ENCODE results near the gene RILP. TPM values are rescaled to one million over a fixed set of nuclear protein-coding genes. Genes with fewer than 3 reads are reported as not detected.

Gene RILP
- polyA plus RNA-seq, 1 donor (not counting 4 experiments of a cell fraction or from before 2014, with no cell fraction given) = 3.2 TPM

GRCh38 chr17:1650731-1651558 is 1.3 kb upstream of the RILP start:
- peaks cover 33 to 36% of the 10 kb centered on the region in 2 experiments for H3K36me3 ChIP-seq (ENCODE audit: control insufficient read depth in 2 of 2, extremely low read depth in 1 of 2, insufficient read depth in 2 of 2, low read length in 2 of 2)
- H3K4me2 ChIP-seq (ENCODE audit: control insufficient read depth, extremely low read depth, insufficient read depth, low read depth, low read length) = no peak overlapping the region
- DNase-seq (ENCODE audit: low read depth, low spot score) = no peak
- FAIRE-seq = no peak
- H3K27me3 ChIP-seq (ENCODE audit: control insufficient read depth, extremely low read depth, insufficient read depth, low read length) = no peaks in the 10 kb centered on the region
- no peaks in the 10 kb centered on the region for H3K9me3 ChIP-seq (ENCODE audit: control insufficient read depth, low read depth, low read length)
- H3K4me3 ChIP-seq (ENCODE audit: control insufficient read depth in 2 of 3, extremely low read depth in 1 of 3, insufficient read depth in 2 of 3, low read depth in 1 of 3, low read length in 3 of 3) = no peak overlapping the region
- H2AFZ ChIP-seq (ENCODE audit: control insufficient read depth, low read length) = no peak overlapping the region
- H3K27ac ChIP-seq (ENCODE audit: control insufficient read depth, insufficient read depth, low read length) = no peak overlapping the region
- H4K20me1 ChIP-seq (ENCODE audit: control insufficient read depth, extremely low read depth, insufficient read depth, low read length) = peaks cover 2% of the 10 kb centered on the region
- H3K9me1 ChIP-seq (ENCODE audit: control insufficient read depth, extremely low read depth, insufficient read depth, low read length) = no peaks in the 10 kb centered on the region
- dilution Hi-C loops (cut with MboI; ENCODE audit: extremely low pct_ligation_motif_present, low sequenced_read_pairs) = no loop called here
- no peak overlapping the region for H3K9ac ChIP-seq (ENCODE audit: control insufficient read depth, extremely low read depth, insufficient read depth, low read length)
- H3K4me1 ChIP-seq (ENCODE audit: control insufficient read depth, extremely low read depth, insufficient read depth, low read length) = peaks cover 16% of the 10 kb centered on the region
- H3K79me2 ChIP-seq (ENCODE audit: control insufficient read depth, insufficient read depth, low read length) = no peaks in the 10 kb centered on the region
- TF ChIP-seq EZH2 (IDR thresholded peaks at IDR 0.05; ENCODE audit: low read length) (no peak), CTCF (optimal IDR thresholded peaks at IDR 0.05 in 1 of 3, IDR thresholded peaks at IDR 0.05 in 1 of 3, conservative IDR thresholded peaks at IDR 0.05 in 1 of 3; ENCODE audit: extremely low read depth in 1 of 3, insufficient read depth in 2 of 3, low read length in 3 of 3) (no peak)

- Histone ChIP-seq H2AFZ (ENCODE audit: control insufficient read depth, low read length) (peak overlapping the region; percentile 64), H3K27ac (ENCODE audit: control insufficient read depth, insufficient read depth, low read length) (peak overlapping the region; percentile 61), H4K20me1 (ENCODE audit: control insufficient read depth, extremely low read depth, insufficient read depth, low read length) (peaks cover 2% of the 10 kb centered on the region), H3K36me3 (ENCODE audit: control insufficient read depth in 2 of 2, extremely low read depth in 1 of 2, insufficient read depth in 2 of 2, low read length in 2 of 2) (peaks cover 28% of the 10 kb centered on the region in 2 experiments), H3K79me2 (ENCODE audit: control insufficient read depth, insufficient read depth, low read length) (no peaks in the 10 kb centered on the region), H3K27me3 (ENCODE audit: control insufficient read depth, extremely low read depth, insufficient read depth, low read length) (no peaks in the 10 kb centered on the region), H3K4me1 (ENCODE audit: control insufficient read depth, extremely low read depth, insufficient read depth, low read length) (peaks cover 24% of the 10 kb centered on the region), H3K4me3 (ENCODE audit: control insufficient read depth in 2 of 3, extremely low read depth in 1 of 3, insufficient read depth in 2 of 3, low read depth in 1 of 3, low read length in 3 of 3) (peak overlapping the region; percentile 48 to 72 (median 59)), H3K9ac (ENCODE audit: control insufficient read depth, extremely low read depth, insufficient read depth, low read length) (peak overlapping the region; percentile 74), H3K9me1 (ENCODE audit: control insufficient read depth, extremely low read depth, insufficient read depth, low read length) (no peaks in the 10 kb centered on the region), H3K4me2 (ENCODE audit: control insufficient read depth, extremely low read depth, insufficient read depth, low read depth, low read length) (peak overlapping the region; percentile 86), H3K9me3 (ENCODE audit: control insufficient read depth, low read depth, low read length) (no peaks in the 10 kb centered on the region)
- DNase-seq (ENCODE audit: low read depth, low spot score) (peak; percentile 82), FAIRE-seq (no peak)
- TF ChIP-seq CTCF (optimal IDR thresholded peaks at IDR 0.05 in 1 of 3, IDR thresholded peaks at IDR 0.05 in 1 of 3, conservative IDR thresholded peaks at IDR 0.05 in 1 of 3; ENCODE audit: extremely low read depth in 1 of 3, insufficient read depth in 2 of 3, low read length in 3 of 3) (peak; percentile 47 to 93 (median 88)), EZH2 (IDR thresholded peaks at IDR 0.05; ENCODE audit: low read length) (no peak)
- dilution Hi-C loops (cut with MboI; ENCODE audit: extremely low pct_ligation_motif_present, low sequenced_read_pairs) = no loop called here
Observed at GRCh38 chr17:1648963-1649843, 463 bp downstream of the RILP start.

All from keratinocyte (primary cell).